Embryonic facial prominence (tissue), 1 donor: ENCODE results near the gene C1orf226.

Source experiments
- DNase-seq: peaks from one replicate; pipeline ENCODE4 v3.0.0-alpha.2; 2016; ENCODE audit errors: extremely low spot score

The C1orf226 gene

GRCh38 chr1:162365284-162366020 is 16.1 kb upstream of the C1orf226 start:
- DNase-seq: no peak

GRCh38 chr1:162366149-162366548 is 15.4 kb upstream of the C1orf226 start:
- no peak for DNase-seq

- no peak for DNase-seq
These were observed 14.9 kb upstream of the C1orf226 start for GRCh38 chr1:162366671-162367070.

- DNase-seq: no peak
These were observed 14.5 kb upstream of the C1orf226 start for GRCh38 chr1:162367073-162367472.

GRCh38 chr1:162367772-162368171 is 13.8 kb upstream of the C1orf226 start:
- DNase-seq: no peak

- DNase-seq: no peak
These were observed 13.1 kb upstream of the C1orf226 start for GRCh38 chr1:162368451-162368850.

GRCh38 chr1:162369571-162369970 is 12.0 kb upstream of the C1orf226 start:
- no peak for DNase-seq

- no peak for DNase-seq
These were observed 11.4 kb upstream of the C1orf226 start for GRCh38 chr1:162370161-162370560.

- DNase-seq: no peak
These were observed 10.8 kb upstream of the C1orf226 start for GRCh38 chr1:162370721-162371120.

- DNase-seq: no peak
These were observed 9.9 kb upstream of the C1orf226 start for GRCh38 chr1:162371611-162372010.

GRCh38 chr1:162372159-162373071 is 9.1 kb upstream of the C1orf226 start:
- no peak for DNase-seq

GRCh38 chr1:162373072-162373427 is 8.5 kb upstream of the C1orf226 start:
- no peak for DNase-seq

GRCh38 chr1:162373541-162374260 is 7.8 kb upstream of the C1orf226 start:
- no peak for DNase-seq

- DNase-seq: no peak
These were observed 7.1 kb upstream of the C1orf226 start for GRCh38 chr1:162374406-162374805.

- no peak for DNase-seq
These were observed 6.1 kb upstream of the C1orf226 start for GRCh38 chr1:162375463-162375862.

- DNase-seq: no peak
These were observed 4.8 kb upstream of the C1orf226 start, which contains the start of gene SPATA46 for GRCh38 chr1:162376691-162377090. Gene SPATA46 (minus strand): TSS chr1:162376854. CDS start chr1:162376790, 64 bp downstream.

- no peak for DNase-seq
These were observed 1.3 kb upstream of the C1orf226 start for GRCh38 chr1:162380061-162380846.

GRCh38 chr1:162381941-162382750 is 618 bp downstream of the C1orf226 start:
- no peak for DNase-seq

GRCh38 chr1:162383091-162383490 is 1.6 kb downstream of the C1orf226 start:
- no peak for DNase-seq

- DNase-seq: no peak
These were observed 2.0 kb downstream of the C1orf226 start for GRCh38 chr1:162383516-162383915.

GRCh38 chr1:162384116-162384515 is 2.6 kb downstream of the C1orf226 start:
- DNase-seq: no peak
